HG02852 (cell line): ENCODE measurements around the gene MYOF.

ENCODE experiments used
- ATAC-seq: cut with Tn5 transposase; IDR thresholded peaks from one replicate; pipeline ENCODE4 v1.9.1; 2021; ENCODE audit warnings: mild to moderate bottlenecking, moderate library complexity; ENCODE audit not compliant: unreplicated experiment

The MYOF gene

DNA sequence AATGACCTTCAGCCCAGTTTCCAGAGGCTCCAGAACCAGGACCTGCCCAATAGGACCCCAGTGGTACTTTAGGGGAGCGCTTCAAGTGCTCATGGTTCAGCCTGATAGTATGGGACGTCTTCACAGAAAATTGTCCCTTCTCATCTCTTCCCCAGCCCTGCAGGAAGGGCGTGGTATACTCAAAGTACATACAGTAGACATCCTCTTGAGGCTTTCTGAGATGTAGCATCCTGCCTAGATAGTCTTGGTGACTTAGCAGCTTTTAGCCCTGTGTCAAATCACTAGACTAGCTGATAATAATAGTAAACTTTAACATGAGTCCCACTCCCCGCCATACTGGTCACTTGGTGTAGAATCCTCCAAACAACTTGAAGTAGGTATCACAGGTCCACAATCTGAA is 215.3 kb downstream of the MYOF start:
- no peak for ATAC-seq

GRCh38 chr10:93261961-93262610 is 220.0 kb downstream of the MYOF start:
- ATAC-seq: no peak

DNA sequence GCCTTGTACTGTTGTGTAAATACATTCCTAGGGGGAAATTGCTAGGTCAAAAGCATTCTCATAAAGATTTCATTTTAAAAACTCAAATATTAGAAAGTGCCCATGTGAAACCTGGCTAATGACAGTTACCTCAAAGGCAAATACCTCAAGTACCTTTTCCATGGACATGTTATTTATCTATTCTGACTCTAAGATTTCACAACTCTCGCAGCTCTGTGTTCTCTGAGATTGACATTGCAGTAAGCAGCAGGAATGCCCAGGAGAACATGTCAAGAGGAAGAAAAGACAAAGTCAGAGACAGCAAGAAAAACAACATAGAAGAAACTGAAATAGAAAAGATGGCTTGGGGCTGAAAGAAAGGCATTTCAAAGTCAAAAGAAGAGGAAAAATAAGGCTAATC is 221.0 kb downstream of the MYOF start:
- no peak for ATAC-seq

DNA sequence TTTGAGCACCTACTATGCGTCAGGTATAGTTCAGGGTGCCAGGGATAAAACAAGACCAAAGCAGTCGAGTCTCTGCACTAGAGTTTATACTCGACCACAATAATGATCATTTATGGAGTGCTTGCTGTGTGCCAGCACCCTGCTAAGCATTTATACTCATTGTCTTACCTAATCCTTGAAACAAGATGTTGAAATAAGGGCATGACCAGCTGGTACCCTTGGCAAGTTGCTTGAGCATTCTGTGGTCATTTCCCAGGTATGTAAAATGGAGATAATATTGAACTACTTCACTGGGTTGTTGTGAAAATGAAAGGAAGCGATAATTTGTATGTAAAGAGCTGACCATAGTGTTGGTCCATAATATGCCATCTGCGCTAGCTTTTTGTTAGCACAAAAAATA is 223.0 kb downstream of the MYOF start:
- ATAC-seq: no peak
